ENCODE data around the gene SH3PXD2A.

DNA sequence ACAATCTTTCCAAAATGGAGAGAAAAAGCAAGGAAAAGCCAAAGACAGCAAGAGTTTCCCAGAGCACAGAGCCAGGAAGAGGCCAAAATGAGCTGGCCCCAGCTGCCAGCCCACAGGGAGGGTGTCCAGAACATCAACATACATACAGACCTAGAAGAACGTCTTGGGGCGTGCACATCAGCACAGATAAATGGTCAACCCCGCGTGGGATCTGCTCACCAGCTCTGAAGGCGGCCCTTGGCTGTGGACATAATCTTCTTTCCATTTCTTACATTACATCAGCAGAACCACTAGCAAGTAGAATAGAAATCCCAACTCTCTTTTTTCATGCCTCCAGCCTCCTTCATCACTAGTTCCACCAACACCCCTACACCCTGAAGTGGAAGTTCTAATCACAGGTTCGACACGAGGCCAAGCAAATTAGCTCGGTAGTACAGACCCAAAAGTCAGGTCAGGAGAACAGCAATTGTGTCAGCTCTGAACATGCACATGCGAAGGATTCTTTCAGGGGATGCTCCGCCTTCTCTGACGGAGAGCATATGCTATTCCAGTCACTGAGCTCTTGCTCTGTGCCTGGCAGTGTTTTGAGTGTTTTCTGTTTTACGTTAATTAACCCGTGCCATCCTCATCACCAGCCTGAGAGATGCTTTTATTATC, 16.4 kb downstream of the SH3PXD2A start:
- TF ChIP-seq EZH2 (IDR thresholded peaks at IDR 0.05; ENCODE audit: borderline replicate concordance, low read depth, low read length, severe bottlenecking) = no peak
- TF ChIP-seq, protein P1, sequence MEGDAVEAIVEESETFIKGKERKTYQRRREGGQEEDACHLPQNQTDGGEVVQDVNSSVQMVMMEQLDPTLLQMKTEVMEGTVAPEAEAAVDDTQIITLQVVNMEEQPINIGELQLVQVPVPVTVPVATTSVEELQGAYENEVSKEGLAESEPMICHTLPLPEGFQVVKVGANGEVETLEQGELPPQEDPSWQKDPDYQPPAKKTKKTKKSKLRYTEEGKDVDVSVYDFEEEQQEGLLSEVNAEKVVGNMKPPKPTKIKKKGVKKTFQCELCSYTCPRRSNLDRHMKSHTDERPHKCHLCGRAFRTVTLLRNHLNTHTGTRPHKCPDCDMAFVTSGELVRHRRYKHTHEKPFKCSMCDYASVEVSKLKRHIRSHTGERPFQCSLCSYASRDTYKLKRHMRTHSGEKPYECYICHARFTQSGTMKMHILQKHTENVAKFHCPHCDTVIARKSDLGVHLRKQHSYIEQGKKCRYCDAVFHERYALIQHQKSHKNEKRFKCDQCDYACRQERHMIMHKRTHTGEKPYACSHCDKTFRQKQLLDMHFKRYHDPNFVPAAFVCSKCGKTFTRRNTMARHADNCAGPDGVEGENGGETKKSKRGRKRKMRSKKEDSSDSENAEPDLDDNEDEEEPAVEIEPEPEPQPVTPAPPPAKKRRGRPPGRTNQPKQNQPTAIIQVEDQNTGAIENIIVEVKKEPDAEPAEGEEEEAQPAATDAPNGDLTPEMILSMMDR (IDR thresholded peaks at IDR 0.05; ENCODE audit: borderline replicate concordance, extremely low read depth, low read length, poor library complexity, severe bottlenecking) = no peak

Measured in DND-41 (cell line).